Measurements from ENCODE around the gene OLFML3.

Gene OLFML3, protein sequence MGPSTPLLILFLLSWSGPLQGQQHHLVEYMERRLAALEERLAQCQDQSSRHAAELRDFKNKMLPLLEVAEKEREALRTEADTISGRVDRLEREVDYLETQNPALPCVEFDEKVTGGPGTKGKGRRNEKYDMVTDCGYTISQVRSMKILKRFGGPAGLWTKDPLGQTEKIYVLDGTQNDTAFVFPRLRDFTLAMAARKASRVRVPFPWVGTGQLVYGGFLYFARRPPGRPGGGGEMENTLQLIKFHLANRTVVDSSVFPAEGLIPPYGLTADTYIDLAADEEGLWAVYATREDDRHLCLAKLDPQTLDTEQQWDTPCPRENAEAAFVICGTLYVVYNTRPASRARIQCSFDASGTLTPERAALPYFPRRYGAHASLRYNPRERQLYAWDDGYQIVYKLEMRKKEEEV

DNA sequence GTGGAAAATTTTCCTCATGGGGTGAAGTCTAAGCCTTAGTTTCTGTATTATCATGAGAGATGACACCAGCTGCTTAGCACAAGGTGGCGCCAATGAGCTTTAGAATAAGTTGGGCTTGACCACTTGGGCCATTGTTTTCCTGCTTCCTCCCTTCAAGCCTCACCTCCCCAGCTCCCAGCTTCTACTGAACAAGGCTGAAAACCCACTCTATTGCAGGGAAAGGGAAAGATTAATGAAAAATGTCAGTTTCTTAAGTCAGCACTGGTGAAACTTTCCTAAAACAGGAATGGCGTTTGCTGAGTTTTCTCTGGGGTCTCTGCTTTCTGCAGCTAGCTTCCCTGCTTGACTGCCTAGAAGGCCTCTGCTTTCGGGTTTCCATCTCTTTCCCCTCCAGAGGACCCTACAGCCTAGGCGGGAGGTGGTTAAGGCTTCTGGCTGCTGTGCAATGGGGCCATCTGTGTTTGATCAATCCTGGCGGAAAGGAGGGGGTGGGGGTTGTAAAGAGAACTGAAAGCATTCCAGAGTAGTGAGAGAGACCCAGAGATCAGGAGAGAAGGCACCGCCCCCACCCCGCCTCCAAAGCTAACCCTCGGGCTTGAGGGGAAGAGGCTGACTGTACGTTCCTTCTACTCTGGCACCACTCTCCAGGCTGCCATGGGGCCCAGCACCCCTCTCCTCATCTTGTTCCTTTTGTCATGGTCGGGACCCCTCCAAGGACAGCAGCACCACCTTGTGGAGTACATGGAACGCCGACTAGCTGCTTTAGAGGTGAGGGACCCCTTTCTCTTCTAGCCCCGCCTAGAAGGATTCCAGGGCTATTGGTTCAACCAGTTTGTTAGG, at the start of gene OLFML3:
Gene OLFML3, plus strand, starts transcription at position 612 of the 840 bp plus-strand sequence. Its CDS starts 43 bp downstream, at position 655.
- H3K9me3 ChIP-seq: no peaks in the 10 kb centered on the region
- peaks cover 27 to 44% of the 10 kb centered on the region in 2 experiments for H3K4me1 ChIP-seq (ENCODE audit: control insufficient read depth in 1 of 2, insufficient read depth in 1 of 2, low read depth in 1 of 2, low read length in 1 of 2)
- TF ChIP-seq, protein P1, sequence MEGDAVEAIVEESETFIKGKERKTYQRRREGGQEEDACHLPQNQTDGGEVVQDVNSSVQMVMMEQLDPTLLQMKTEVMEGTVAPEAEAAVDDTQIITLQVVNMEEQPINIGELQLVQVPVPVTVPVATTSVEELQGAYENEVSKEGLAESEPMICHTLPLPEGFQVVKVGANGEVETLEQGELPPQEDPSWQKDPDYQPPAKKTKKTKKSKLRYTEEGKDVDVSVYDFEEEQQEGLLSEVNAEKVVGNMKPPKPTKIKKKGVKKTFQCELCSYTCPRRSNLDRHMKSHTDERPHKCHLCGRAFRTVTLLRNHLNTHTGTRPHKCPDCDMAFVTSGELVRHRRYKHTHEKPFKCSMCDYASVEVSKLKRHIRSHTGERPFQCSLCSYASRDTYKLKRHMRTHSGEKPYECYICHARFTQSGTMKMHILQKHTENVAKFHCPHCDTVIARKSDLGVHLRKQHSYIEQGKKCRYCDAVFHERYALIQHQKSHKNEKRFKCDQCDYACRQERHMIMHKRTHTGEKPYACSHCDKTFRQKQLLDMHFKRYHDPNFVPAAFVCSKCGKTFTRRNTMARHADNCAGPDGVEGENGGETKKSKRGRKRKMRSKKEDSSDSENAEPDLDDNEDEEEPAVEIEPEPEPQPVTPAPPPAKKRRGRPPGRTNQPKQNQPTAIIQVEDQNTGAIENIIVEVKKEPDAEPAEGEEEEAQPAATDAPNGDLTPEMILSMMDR (IDR thresholded peaks at IDR 0.05): peak; percentile 56
- no peak within 1 kb of the TSS for H3K4me3 ChIP-seq (ENCODE audit: low read depth in 1 of 2, low read length in 1 of 2)
- H3K27ac ChIP-seq: no peak within 1 kb of the TSS
- H3K36me3 ChIP-seq: peaks cover 32% of the 10 kb centered on the region
- H3K27me3 ChIP-seq: peaks cover 23% of the 10 kb centered on the region

DNA sequence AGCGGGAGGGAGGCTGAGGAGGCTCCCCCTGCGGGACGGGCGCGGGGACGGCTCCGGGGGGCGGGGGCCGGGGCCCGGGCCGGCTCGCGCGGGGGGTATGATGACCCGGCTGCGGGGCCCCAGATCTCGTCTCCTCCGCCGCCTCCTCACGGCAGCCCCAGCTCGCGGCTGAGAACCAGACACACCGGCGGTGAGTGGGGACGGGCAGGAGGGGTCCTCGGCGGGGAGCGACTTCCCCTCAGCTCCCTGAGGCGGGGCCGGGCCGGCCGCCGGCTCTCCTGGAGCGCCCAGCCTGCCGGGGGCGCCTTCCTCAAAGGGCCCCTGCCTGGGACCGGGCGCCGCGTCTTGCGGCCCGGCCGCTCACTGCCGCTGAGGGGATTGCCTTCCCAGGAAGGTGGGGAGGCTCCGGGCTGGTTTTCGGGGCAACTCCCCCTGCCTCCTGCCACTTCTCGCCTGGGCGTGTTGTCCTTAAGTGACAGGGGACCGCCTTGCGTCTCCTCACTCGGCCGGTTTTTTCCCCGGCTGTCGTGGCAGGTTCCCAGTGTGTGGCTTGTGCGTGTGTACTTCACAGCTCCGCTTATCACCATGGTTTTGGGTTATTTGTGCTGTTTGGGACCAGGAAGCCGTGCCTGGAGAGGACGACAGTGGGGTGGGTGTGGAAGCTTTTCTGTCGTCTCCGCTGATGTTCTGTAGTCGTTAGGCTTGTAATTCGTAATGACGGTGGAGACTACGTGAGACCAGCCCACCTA, 49.4 kb upstream of the OLFML3 start:
- Histone ChIP-seq H3K27ac (peak overlapping the region; percentile 95), H3K27me3 (no peaks in the 10 kb centered on the region), H3K4me3 (ENCODE audit: low read depth in 1 of 2, low read length in 1 of 2) (peak overlapping the region; percentile 87 to 97), H3K4me1 (ENCODE audit: control insufficient read depth in 1 of 2, insufficient read depth in 1 of 2, low read depth in 1 of 2, low read length in 1 of 2) (peaks cover 59% of the 10 kb centered on the region in 2 experiments), H3K9me3 (no peaks in the 10 kb centered on the region), H3K36me3 (no peaks in the 10 kb centered on the region)
- TF ChIP-seq, protein P1 (IDR thresholded peaks at IDR 0.05): peak; percentile 17

DNA sequence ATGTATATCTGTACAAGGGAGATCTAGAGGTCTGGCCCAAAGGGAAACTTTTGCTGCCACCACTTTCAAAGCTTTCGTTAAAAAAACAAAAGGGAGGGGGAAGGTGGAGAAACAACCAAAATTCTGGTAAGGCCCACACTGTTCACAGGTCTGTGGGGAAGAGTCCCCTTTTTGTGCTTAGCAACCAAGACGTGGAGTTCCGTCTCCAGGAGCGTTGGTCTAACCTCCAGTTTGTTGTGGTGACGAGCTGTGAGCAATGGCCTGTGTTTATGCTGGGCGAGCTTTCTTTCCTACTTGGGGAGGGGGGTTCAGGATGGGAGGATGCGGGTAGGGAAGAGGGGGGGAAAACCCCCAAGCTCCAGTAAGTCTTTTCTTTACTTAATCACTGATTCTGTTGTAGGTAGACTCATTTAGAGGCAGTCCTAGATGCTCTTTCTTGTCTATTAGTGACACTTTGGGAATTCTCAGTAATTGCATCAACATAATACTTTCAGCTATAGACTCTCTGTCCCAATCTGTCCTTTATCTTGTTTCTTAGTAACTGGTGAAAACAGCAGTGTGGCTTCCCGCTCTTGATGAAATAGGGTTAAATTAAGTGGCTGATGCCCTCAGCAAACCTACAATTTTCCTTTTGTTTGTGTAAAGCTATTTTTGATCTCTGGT, 48.6 kb upstream of the OLFML3 start:
- no peaks in the 10 kb centered on the region for H3K27me3 ChIP-seq
- peaks cover 66% of the 10 kb centered on the region in 2 experiments for H3K4me1 ChIP-seq (ENCODE audit: control insufficient read depth in 1 of 2, insufficient read depth in 1 of 2, low read depth in 1 of 2, low read length in 1 of 2)
- peak overlapping the region; percentile 95 for H3K27ac ChIP-seq
- no peaks in the 10 kb centered on the region for H3K9me3 ChIP-seq
- TF ChIP-seq, protein P1 (IDR thresholded peaks at IDR 0.05): no peak
- H3K4me3 ChIP-seq (ENCODE audit: low read depth in 1 of 2, low read length in 1 of 2): peak overlapping the region; percentile 87 to 97
- H3K36me3 ChIP-seq: no peaks in the 10 kb centered on the region

DNA sequence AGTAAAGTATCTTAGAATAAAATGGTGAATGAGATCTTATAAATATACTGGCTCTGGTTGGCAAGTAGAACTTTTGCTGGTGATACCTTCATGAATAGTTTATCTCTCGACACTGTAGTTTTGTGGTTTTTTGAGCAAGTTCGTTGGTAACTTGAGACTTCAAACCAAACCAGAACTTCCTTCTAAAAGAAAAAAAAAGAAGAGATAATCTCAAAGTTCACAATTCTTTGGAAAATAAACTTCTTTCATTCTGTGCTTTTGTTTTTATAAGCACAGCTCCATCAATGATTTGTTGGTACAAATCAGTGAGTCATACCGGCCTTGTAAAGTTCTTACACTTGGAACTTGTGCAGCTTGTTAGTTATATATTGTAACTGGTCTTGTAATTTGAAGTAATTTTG, 47.8 kb upstream of the OLFML3 start:
- Histone ChIP-seq H3K4me1 (ENCODE audit: control insufficient read depth in 1 of 2, insufficient read depth in 1 of 2, low read depth in 1 of 2, low read length in 1 of 2) (peaks cover 73 to 74% of the 10 kb centered on the region in 2 experiments), H3K27ac (peak overlapping the region; percentile 95), H3K9me3 (no peaks in the 10 kb centered on the region), H3K4me3 (ENCODE audit: low read depth in 1 of 2, low read length in 1 of 2) (peak overlapping the region; percentile 87 to 97), H3K27me3 (no peaks in the 10 kb centered on the region), H3K36me3 (no peaks in the 10 kb centered on the region)
- TF ChIP-seq, protein P1 (IDR thresholded peaks at IDR 0.05): no peak

DNA sequence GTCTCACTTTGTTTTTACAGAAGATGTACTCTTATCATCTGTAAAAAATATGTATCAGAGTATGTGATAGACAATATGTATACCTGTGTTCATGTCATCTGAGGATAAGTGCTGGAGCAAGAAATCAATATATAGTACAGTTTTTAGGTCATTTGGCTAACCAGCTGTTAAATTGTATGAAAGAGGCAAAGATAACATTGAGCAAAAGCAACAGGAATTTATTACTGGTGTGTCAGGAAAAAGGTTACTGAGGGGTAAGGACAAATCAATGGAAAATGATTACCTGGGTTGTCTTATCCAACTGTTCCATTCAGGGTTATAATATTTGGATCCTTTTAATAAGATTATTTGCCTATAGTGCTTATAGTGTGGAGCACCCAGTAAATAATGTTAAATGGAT, 45.3 kb upstream of the OLFML3 start:
- peaks cover 87 to 89% of the 10 kb centered on the region in 2 experiments for H3K4me1 ChIP-seq (ENCODE audit: control insufficient read depth in 1 of 2, insufficient read depth in 1 of 2, low read depth in 1 of 2, low read length in 1 of 2)
- H3K36me3 ChIP-seq: no peaks in the 10 kb centered on the region
- peak overlapping the region; percentile 95 for H3K27ac ChIP-seq
- peak overlapping the region in 1 of 2 experiments; percentile 4 for H3K4me3 ChIP-seq (ENCODE audit: low read depth in 1 of 2, low read length in 1 of 2)
- H3K27me3 ChIP-seq: no peaks in the 10 kb centered on the region
- TF ChIP-seq, protein P1 (IDR thresholded peaks at IDR 0.05): no peak
- no peaks in the 10 kb centered on the region for H3K9me3 ChIP-seq
